Body of pancreas (tissue), 4 donors: ENCODE results near the gene MTMR2. TPM values are rescaled to one million over a fixed set of nuclear protein-coding genes. Genes with fewer than 3 reads are reported as not detected.

Experiments used
- ATAC-seq: fragments of 150-250 bp; one replicate; pipeline ENCODE4 v1.9.1; 2016
- DNase-seq, 4 donors: peaks; one replicate each; pipeline ENCODE4 v3.0.0-alpha.2; 2019
- H3K27ac ChIP-seq, 4 donors: fragments of 200-600 bp; sonication (generic); 1 replicate in 3 of 4; 2 replicates in 1 of 4; pipeline versions ENCODE4 v1.5.1 to v1.6.1; 2016 to 2019; ENCODE audit warnings: mild to moderate bottlenecking in 1 of 4, mixed read lengths in 1 of 4, moderate library complexity in 1 of 4
- H3K27me3 ChIP-seq, 2 donors: fragments of 200-600 bp; sonication (generic); one replicate each; pipeline ENCODE4 v1.6.0; 2016; ENCODE audit warnings: mild to moderate bottlenecking in 1 of 2
- H3K36me3 ChIP-seq, 2 donors: fragments of 200-600 bp; sonication (generic); replicated peaks in 1 of 2; 2 replicates each; pipeline ENCODE4 v1.5.1; 2016; ENCODE audit warnings: low read depth in 2 of 2; ENCODE audit not compliant: insufficient read depth in 1 of 2
- H3K4me1 ChIP-seq: fragments of 200-600 bp; sonication (generic); one replicate; pipeline ENCODE4 v1.6.0; 2016
- H3K4me3 ChIP-seq, 2 donors: fragments of 200-600 bp; sonication (generic); 1 replicate in 1 of 2; 2 replicates in 1 of 2; pipeline ENCODE4 v1.5.1; 2016 to 2019
- H3K9me3 ChIP-seq, 3 donors: fragments of 200-600 bp; sonication (generic); 1 replicate in 2 of 3; 2 replicates in 1 of 3; pipeline ENCODE4 v1.5.1; 2016
- POLR2A ChIP-seq, 3 donors: fragments of 450-650 bp; IDR thresholded peaks; one replicate each; pipeline ENCODE4 v1.6.1; 2016; ENCODE audit warnings: antibody characterized with exemption in 3 of 3, mild to moderate bottlenecking in 2 of 3
- WGBS, 2 donors: methylation state at CpG; one replicate each; pipeline ENCODE4 v1.1.5; 2017; 5-methylcytosine and 5-hydroxymethylcytosine counted together
- intact Hi-C: fragments of 100-400 bp; cut with DNase I; formaldehyde crosslinking; loops from one replicate; pipeline ENCODE4 v1.15.1; 2023
- total RNA-seq, 2 donors: library from RNA; depleted of rRNA; stranded (reverse); fragments of >200 nt; gene quantifications; one replicate each; pipeline ENCODE4 v1.1.0, GENCODE V29; 2016
- TF ChIP-seq, protein P1 (sequence below), 7 experiments: fragments of 450-650 bp in 4 of 7; fragments of 200-600 bp in 3 of 7; sonication (generic) in 3 of 7; IDR thresholded peaks; one replicate each; pipeline ENCODE4 v1.5.1; 2016 to 2019; ENCODE audit warnings: antibody characterized with exemption in 7 of 7

MTMR2 gene
- total RNA-seq, 2 donors from 2014 or later, result 6.9 to 14.5 TPM

DNA sequence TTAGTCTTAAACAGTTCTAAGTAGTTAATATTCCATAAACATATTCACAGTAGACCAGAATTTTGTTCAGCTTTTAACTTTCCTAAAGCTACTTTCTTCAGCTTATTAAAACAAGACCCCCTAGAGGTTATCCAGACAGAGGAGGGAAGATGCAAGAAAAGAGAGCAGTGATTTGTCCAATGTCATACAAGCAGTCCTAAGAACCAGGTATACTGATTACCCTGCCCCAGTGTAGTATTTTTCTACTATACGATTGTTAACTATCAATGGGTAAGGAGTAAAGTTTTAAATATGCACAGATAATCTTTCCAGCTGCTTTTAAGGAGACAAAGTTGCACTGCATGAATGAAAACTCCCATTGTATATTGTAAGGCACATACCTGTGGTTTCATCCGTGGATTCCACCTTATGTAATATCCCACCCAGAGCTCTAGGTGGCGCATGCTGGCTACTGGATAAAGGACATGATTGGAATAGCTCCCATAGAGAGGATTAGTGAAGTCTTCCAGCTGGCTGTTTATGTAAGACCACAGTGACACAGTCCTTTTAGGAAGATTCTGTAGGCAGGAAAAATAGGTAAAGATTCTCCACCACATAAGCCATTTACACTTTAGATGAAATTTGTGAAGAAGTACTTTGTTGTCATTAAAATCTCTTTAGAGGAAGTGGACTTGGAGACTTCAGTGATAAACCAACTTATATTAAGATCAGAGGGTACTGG, 88.0 kb downstream of the MTMR2 start:
- TF ChIP-seq, protein P1, sequence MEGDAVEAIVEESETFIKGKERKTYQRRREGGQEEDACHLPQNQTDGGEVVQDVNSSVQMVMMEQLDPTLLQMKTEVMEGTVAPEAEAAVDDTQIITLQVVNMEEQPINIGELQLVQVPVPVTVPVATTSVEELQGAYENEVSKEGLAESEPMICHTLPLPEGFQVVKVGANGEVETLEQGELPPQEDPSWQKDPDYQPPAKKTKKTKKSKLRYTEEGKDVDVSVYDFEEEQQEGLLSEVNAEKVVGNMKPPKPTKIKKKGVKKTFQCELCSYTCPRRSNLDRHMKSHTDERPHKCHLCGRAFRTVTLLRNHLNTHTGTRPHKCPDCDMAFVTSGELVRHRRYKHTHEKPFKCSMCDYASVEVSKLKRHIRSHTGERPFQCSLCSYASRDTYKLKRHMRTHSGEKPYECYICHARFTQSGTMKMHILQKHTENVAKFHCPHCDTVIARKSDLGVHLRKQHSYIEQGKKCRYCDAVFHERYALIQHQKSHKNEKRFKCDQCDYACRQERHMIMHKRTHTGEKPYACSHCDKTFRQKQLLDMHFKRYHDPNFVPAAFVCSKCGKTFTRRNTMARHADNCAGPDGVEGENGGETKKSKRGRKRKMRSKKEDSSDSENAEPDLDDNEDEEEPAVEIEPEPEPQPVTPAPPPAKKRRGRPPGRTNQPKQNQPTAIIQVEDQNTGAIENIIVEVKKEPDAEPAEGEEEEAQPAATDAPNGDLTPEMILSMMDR (IDR thresholded peaks at IDR 0.05), result peak; percentile 41 to 80 (median 79)
- no peak for TF ChIP-seq POLR2A (IDR thresholded peaks at IDR 0.05)
- intact Hi-C loops, result no loop called here
- ATAC-seq (peak; percentile 90), DNase-seq (peak; percentile 61 to 71 (median 68))
- Histone ChIP-seq H3K4me1 (no peaks in the 10 kb centered on the region), H3K9me3 (no peaks in the 10 kb centered on the region), H3K27ac (no peak overlapping the region), H3K4me3 (no peak overlapping the region), H3K27me3 (no peaks in the 10 kb centered on the region), H3K36me3 (peaks cover 0 to 13% of the 10 kb centered on the region in 2 donors)
- 10 to 12% methylated on average over 3 of the region's 3 CpGs for WGBS, 2 donors

DNA sequence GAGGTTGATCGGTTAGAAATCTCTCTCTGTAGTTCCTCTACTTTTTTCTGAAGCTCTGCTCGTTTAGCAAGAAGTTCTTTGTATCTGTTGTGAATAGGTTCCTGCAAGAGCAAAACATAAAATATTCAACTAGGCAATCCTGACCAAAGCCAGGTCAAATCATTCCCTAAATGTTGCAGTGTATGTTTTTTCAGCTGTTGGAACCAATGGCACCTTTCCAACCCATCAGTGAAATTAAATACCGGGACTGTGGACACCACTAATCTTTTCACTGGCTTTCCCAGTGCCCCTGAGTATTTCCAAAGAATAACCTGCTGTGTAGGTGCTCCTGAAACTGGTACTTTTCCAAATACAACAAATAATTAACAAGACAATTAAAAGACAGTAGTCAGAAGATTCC, 88.6 kb downstream of the MTMR2 start:
- no peak for DNase-seq
- no peak overlapping the region for H3K27ac ChIP-seq
- no peak for ATAC-seq
- 51% methylated on average over 3 of the region's 3 CpGs for WGBS, 2 donors
- H3K4me1 ChIP-seq, result no peaks in the 10 kb centered on the region
- no peaks in the 10 kb centered on the region for H3K27me3 ChIP-seq
- TF ChIP-seq, protein P1 (IDR thresholded peaks at IDR 0.05), result no peak
- no peak for TF ChIP-seq POLR2A (IDR thresholded peaks at IDR 0.05)
- no peak overlapping the region for H3K4me3 ChIP-seq
- intact Hi-C loops, result no loop called here
- peaks cover 0 to 13% of the 10 kb centered on the region in 2 donors for H3K36me3 ChIP-seq
- H3K9me3 ChIP-seq, result no peaks in the 10 kb centered on the region

DNA sequence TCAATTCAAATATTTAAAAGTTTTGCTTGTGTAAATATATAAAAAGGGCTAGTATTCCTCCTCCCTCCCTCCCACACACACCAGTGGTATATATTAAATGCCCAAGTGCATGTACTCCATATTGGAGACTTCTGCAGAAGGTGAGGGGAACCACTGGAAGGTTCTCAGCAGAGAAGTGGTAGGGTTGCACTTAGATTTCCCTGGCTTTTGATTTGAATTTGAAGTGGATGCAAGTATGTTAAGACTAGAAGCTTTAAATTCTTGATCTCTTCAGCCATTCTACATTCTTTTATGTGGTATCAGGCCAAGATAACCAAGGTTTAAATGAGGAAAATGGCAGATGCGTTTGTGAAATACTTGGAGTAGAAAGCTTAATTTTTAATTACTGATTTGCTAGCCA, 90.5 kb downstream of the MTMR2 start:
- peaks cover 0 to 17% of the 10 kb centered on the region in 2 donors for H3K36me3 ChIP-seq
- intact Hi-C loops, result no loop called here
- H3K4me3 ChIP-seq, result no peak overlapping the region

DNA sequence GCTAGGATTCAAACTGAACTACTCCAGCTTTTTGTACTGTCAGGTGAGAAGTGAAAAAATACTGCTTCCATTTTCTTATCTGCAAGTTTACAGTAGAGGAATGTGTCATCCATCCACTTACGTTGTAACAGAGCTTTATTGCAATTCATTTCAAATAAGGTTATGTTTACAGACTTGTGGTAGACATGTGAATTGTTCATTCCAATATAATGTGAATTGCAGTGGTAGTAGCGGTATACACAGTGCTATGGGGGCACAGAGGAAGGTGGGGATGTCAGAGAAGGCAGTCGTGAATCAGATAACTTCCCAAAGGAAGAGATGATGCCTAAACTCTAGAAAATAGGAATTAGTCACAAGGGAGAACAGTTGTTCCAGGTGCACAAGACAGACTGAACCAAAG, 91.1 kb downstream of the MTMR2 start:
- H3K27ac ChIP-seq, result no peak overlapping the region
- no peaks in the 10 kb centered on the region for H3K4me1 ChIP-seq
- WGBS, 2 donors, result 73 to 75% methylated on average over 3 of the region's 3 CpGs
- H3K9me3 ChIP-seq, result no peaks in the 10 kb centered on the region
- TF ChIP-seq POLR2A (IDR thresholded peaks at IDR 0.05), result no peak
- TF ChIP-seq, protein P1 (IDR thresholded peaks at IDR 0.05), result no peak
- intact Hi-C loops, result no loop called here
- H3K4me3 ChIP-seq, result no peak overlapping the region
- DNase-seq, result no peak
- H3K36me3 ChIP-seq, result peaks cover 0 to 17% of the 10 kb centered on the region in 2 donors
- no peak for ATAC-seq
- H3K27me3 ChIP-seq, result no peaks in the 10 kb centered on the region

More for the DNA sequence above, 90.5 kb downstream of the MTMR2 start:
- DNase-seq (no peak), ATAC-seq (no peak)
- WGBS, 2 donors, result 82 to 94% methylated on average over 1 of the region's 1 CpG
- Histone ChIP-seq H3K9me3 (no peaks in the 10 kb centered on the region), H3K27ac (no peak overlapping the region), H3K4me1 (no peaks in the 10 kb centered on the region), H3K27me3 (no peaks in the 10 kb centered on the region)
- TF ChIP-seq, protein P1 (IDR thresholded peaks at IDR 0.05), result no peak
- TF ChIP-seq POLR2A (IDR thresholded peaks at IDR 0.05), result no peak
